Ascending aorta (tissue), 2 donors: ENCODE data around the gene EQTN. TPM values are rescaled to one million over a fixed set of nuclear protein-coding genes. Genes with fewer than 3 reads are reported as not detected.

Source experiments
- DNase-seq, 2 donors: peaks; one replicate each; pipeline ENCODE4 v3.0.0-alpha.2; 2019; ENCODE audit warnings: low spot score in 2 of 2
- H3K27ac ChIP-seq, 2 donors: fragments of 200-600 bp; sonication (generic); one replicate each; pipeline ENCODE4 v1.5.1; 2016 to 2017; ENCODE audit warnings: mild to moderate bottlenecking in 1 of 2
- H3K27me3 ChIP-seq: fragments of 200-600 bp; sonication (generic); one replicate; pipeline ENCODE4 v1.5.1; 2017
- H3K36me3 ChIP-seq, 2 donors: fragments of 200-600 bp; sonication (generic); one replicate each; pipeline ENCODE4 v1.5.1; 2016
- H3K4me1 ChIP-seq, 2 donors: fragments of 200-600 bp; sonication (generic); one replicate each; pipeline ENCODE4 v1.5.1; 2016 to 2017; ENCODE audit warnings: mild to moderate bottlenecking in 1 of 2
- H3K4me3 ChIP-seq, 2 donors: fragments of 200-600 bp; sonication (generic); one replicate each; pipeline ENCODE4 v1.5.1; 2016 to 2017; ENCODE audit warnings: mild to moderate bottlenecking in 1 of 2
- H3K9me3 ChIP-seq, 2 donors: fragments of 200-600 bp; sonication (generic); one replicate each; pipeline ENCODE4 v1.5.1; 2016
- CTCF ChIP-seq, 3 experiments: fragments of 200-600 bp in 2 of 3; fragments of 450-650 bp in 1 of 3; sonication (generic) in 2 of 3; IDR thresholded peaks; one replicate each; pipeline ENCODE4 v1.5.1; 2016 to 2019; ENCODE audit warnings: antibody characterized with exemption in 3 of 3, mild to moderate bottlenecking in 1 of 3, moderate library complexity in 1 of 3
- intact Hi-C: fragments of 100-400 bp; cut with DNase I; formaldehyde crosslinking; loops from one replicate; pipeline ENCODE4 v1.15.1; 2023
- total RNA-seq: library from RNA; depleted of rRNA; stranded (reverse); fragments of >200 nt; gene quantifications from one replicate; pipeline ENCODE4 v1.1.0, GENCODE V29; 2016

EQTN gene
- total RNA-seq, 1 donor from 2014 or later: not detected

GRCh38 chr9:27303219-27303618 is 6.3 kb upstream of the EQTN start:
- no peaks in the 10 kb centered on the region for H3K4me1 ChIP-seq
- DNase-seq: no peak
- no peak for TF ChIP-seq CTCF (IDR thresholded peaks at IDR 0.05)
- H3K27ac ChIP-seq: no peak overlapping the region
- no peaks in the 10 kb centered on the region for H3K27me3 ChIP-seq
- no peak overlapping the region for H3K4me3 ChIP-seq
- intact Hi-C loops: no loop called here
- H3K9me3 ChIP-seq: no peaks in the 10 kb centered on the region
- no peaks in the 10 kb centered on the region for H3K36me3 ChIP-seq

- intact Hi-C loops: no loop called here
- no peak overlapping the region for H3K27ac ChIP-seq
- no peak overlapping the region for H3K4me3 ChIP-seq
- H3K36me3 ChIP-seq: no peaks in the 10 kb centered on the region
- H3K9me3 ChIP-seq: no peaks in the 10 kb centered on the region
- no peaks in the 10 kb centered on the region for H3K27me3 ChIP-seq
- DNase-seq: no peak
- no peaks in the 10 kb centered on the region for H3K4me1 ChIP-seq
- no peak for TF ChIP-seq CTCF (IDR thresholded peaks at IDR 0.05)
Measured at GRCh38 chr9:27293996-27294395, 3.0 kb downstream of the EQTN start.

GRCh38 chr9:27292659-27293405 is 4.1 kb downstream of the EQTN start:
- TF ChIP-seq CTCF (IDR thresholded peaks at IDR 0.05): no peak
- no peaks in the 10 kb centered on the region for H3K27me3 ChIP-seq
- H3K36me3 ChIP-seq: no peaks in the 10 kb centered on the region
- DNase-seq: no peak
- H3K27ac ChIP-seq: no peak overlapping the region
- H3K4me1 ChIP-seq: no peaks in the 10 kb centered on the region
- intact Hi-C loops: no loop called here
- H3K4me3 ChIP-seq: no peak overlapping the region
- no peaks in the 10 kb centered on the region for H3K9me3 ChIP-seq

GRCh38 chr9:27291292-27291691 is 5.7 kb downstream of the EQTN start:
- TF ChIP-seq CTCF (IDR thresholded peaks at IDR 0.05): no peak
- intact Hi-C loops: no loop called here
- DNase-seq: no peak

GRCh38 chr9:27282269-27282668 is 14.7 kb downstream of the EQTN start:
- H3K27ac ChIP-seq: no peak overlapping the region
- intact Hi-C loops: no loop called here
- H3K4me3 ChIP-seq: no peak overlapping the region
- no peak for DNase-seq
- no peaks in the 10 kb centered on the region for H3K36me3 ChIP-seq
- no peaks in the 10 kb centered on the region for H3K4me1 ChIP-seq
- H3K9me3 ChIP-seq: no peaks in the 10 kb centered on the region
- H3K27me3 ChIP-seq: no peaks in the 10 kb centered on the region
- no peak for TF ChIP-seq CTCF (IDR thresholded peaks at IDR 0.05)

More at GRCh38 chr9:27291292-27291691, 5.7 kb downstream of the EQTN start:
- no peaks in the 10 kb centered on the region for H3K9me3 ChIP-seq
- H3K27me3 ChIP-seq: no peaks in the 10 kb centered on the region
- no peaks in the 10 kb centered on the region for H3K4me1 ChIP-seq
- H3K27ac ChIP-seq: no peak overlapping the region
- H3K36me3 ChIP-seq: no peaks in the 10 kb centered on the region
- no peak overlapping the region for H3K4me3 ChIP-seq
